Measurements from ENCODE around the gene LRRC59.

DNA sequence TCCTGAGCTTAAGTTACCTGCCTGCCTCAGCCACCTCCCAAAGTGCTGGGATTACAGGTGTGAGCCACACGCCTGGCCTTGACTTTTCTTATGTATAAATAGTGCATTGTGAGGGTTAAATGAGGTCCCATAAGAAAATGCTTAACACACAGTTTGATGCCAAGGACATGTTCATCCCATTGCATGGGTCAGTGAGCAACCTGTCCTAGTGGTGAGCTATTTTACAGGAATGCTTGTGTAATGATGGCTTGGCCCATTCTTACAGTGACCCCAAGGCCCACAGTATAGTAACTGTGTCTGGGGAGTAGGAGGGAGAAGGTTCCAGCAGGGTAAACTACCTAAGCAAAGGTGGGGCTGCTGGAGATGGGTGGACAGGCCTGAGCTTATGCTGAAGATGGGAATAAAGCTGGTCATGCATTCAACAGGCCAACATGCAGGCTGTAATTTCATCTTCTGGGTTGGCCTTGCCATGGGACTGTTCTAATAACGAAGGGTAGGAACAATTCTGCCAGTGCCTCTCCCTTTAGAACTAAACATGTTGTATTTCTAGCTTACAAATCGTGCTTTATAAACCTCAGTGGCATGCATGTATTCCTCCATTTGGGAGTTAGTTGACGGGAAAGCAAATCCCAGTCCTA lies 34.9 kb upstream of the LRRC59 start:
- TF ChIP-seq CTCF (IDR thresholded peaks at IDR 0.05), result no peak
- no peak for TF ChIP-seq POLR2A (IDR thresholded peaks at IDR 0.05; ENCODE audit: low read depth)
- TF ChIP-seq POLR2AphosphoS5 (IDR thresholded peaks at IDR 0.05), result no peak
- TF ChIP-seq EP300 (IDR thresholded peaks at IDR 0.05), result no peak
